Mesothelial cell of epicardium (in vitro differentiated cells): Measurements from ENCODE around the gene TMEM143. TPM values are rescaled to one million over a fixed set of nuclear protein-coding genes. Genes with fewer than 3 reads are reported as not detected.
"Not testable (repeated sequence)": the region's sequence is repeated elsewhere in the genome, so short reads cannot be mapped to it uniquely, and the experiment has no call there.

Experiments
- DNase-seq, 2 experiments: peaks; one replicate each; pipeline ENCODE4 v3.0.0; 2021; ENCODE audit warnings: low spot score in 2 of 2; ENCODE audit not compliant: unreplicated experiment in 2 of 2
- H3K27ac Mint-ChIP-seq: 2 replicates; pipeline ENCODE4 v1.8.0; 2021; ENCODE audit warnings: mixed read lengths
- H3K27me3 Mint-ChIP-seq: 2 replicates; pipeline ENCODE4 v1.8.0; 2021; ENCODE audit warnings: low read depth, mixed read lengths
- H3K36me3 Mint-ChIP-seq: 2 replicates; pipeline ENCODE4 v1.8.0; 2021; ENCODE audit warnings: mixed read lengths
- H3K4me1 Mint-ChIP-seq: 2 replicates; pipeline ENCODE4 v1.8.0; 2021; ENCODE audit warnings: mixed read lengths
- H3K4me3 Mint-ChIP-seq: 2 replicates; pipeline ENCODE4 v1.8.0; 2021; ENCODE audit warnings: mild to moderate bottlenecking, moderate library complexity, mixed read lengths
- H3K9me3 Mint-ChIP-seq: 2 replicates; pipeline ENCODE4 v1.8.0; 2021; ENCODE audit warnings: mixed read lengths
- CTCF ChIP-seq: fragments of 200-600 bp; sonication (generic); IDR thresholded peaks from one replicate; pipeline ENCODE4 v1.5.0; 2021; ENCODE audit warnings: antibody characterized with exemption; ENCODE audit not compliant: unreplicated experiment
- total RNA-seq: library from RNA; stranded (reverse); gene quantifications from 3 replicates; pipeline ENCODE4 v1.2.1, GENCODE V29; 2021

Gene TMEM143
- total RNA-seq, 1 donor from 2014 or later, result 11.7 TPM

DNA sequence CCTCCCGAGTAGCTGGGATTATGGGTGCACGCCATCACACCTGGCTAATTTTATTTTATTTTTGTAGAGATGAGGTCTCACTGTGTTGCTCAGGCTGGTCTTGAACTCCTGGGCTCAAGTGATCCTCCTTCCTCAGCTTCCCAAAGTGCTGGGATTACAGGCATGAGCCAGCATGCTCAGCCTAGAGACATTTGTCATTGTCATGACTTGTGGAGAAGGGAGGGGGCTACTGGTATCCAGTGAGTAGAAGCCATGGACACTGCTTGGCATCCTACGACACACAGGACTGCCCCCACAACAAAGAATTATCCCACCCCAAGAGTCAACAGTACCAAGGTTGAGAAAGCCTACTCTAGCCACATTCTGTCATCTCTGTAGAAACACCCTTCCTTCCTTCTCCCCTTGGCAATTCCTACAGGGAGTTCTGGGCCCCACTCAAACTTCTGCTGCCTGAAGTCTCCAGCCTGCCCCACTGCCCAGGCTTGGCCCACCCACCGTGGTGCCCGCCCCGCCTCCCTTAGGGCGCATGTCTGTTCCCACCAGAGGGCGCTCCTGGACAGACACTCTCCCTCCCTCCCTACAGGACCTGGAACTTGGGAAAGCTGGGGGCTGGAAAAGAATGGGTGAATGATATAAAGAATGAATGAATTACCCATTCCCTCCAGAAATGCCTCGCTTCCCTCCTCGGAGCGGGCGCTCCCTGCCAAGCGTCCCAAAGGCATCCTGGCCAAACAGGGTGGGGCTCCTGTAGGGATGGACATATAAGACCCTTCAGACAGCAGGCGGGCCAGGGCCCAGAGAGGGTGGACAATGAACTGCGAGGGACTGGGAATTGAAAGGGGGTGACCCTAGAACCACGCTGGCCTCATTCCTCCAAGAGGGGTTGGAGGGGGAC, 43.8 kb downstream of the TMEM143 start:
- Mint-ChIP-seq H3K9me3 (no peaks in the 10 kb centered on the region), H3K4me3 (peak overlapping the region; percentile 84), H3K27ac (peak overlapping the region; percentile 76), H3K36me3 (no peaks in the 10 kb centered on the region), H3K4me1 (peaks cover 37% of the 10 kb centered on the region), H3K27me3 (no peaks in the 10 kb centered on the region)
- peak; percentile 68 for TF ChIP-seq CTCF
- DNase-seq, result peak; percentile 66 to 87

- Mint-ChIP-seq H3K27ac (no peak overlapping the region), H3K36me3 (no peaks in the 10 kb centered on the region), H3K27me3 (no peaks in the 10 kb centered on the region), H3K4me3 (no peak overlapping the region), H3K4me1 (peaks cover 30% of the 10 kb centered on the region), H3K9me3 (no peaks in the 10 kb centered on the region)
- DNase-seq, result no peak
- TF ChIP-seq CTCF, result no peak
These were observed 45.3 kb downstream of the TMEM143 start for GRCh38 chr19:48318286-48318987.

GRCh38 chr19:48317708-48317960, 46.1 kb downstream of the TMEM143 start:
- not testable (repeated sequence) for H3K27ac Mint-ChIP-seq, H3K27me3 Mint-ChIP-seq, H3K4me3 Mint-ChIP-seq, DNase-seq, H3K36me3 Mint-ChIP-seq, H3K9me3 Mint-ChIP-seq
- peaks cover 25% of the 10 kb centered on the region for H3K4me1 Mint-ChIP-seq

- H3K36me3 Mint-ChIP-seq, result no peaks in the 10 kb centered on the region
- no peaks in the 10 kb centered on the region for H3K27me3 Mint-ChIP-seq
- peaks cover 13% of the 10 kb centered on the region for H3K4me1 Mint-ChIP-seq
- no peak overlapping the region for H3K27ac Mint-ChIP-seq
- H3K4me3 Mint-ChIP-seq, result no peak overlapping the region
- DNase-seq, result no peak
- no peak for TF ChIP-seq CTCF
- H3K9me3 Mint-ChIP-seq, result no peaks in the 10 kb centered on the region
These were observed 48.0 kb downstream of the TMEM143 start for GRCh38 chr19:48315712-48316111.

DNA sequence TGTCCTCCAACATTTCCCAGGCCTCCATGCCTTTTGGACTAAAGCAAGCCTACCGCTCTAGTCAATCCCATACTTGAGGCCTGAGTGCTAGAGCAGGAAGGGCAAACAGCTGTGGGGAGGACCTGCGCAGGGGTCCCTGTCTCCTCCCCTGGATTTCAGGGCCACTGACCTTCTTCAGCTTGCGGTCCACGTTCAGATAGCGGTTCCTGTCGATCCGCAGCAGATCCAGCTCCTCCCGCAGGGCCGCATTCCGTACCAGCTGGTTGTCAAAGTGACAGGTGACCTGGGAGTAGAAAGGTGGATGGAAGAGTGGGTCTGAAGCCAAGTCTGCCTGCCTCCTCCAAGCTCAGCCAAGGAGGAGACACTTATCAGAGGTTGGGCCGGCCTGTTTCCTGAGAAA, 52.4 kb downstream of the TMEM143 start:
- H3K4me3 Mint-ChIP-seq, result no peak overlapping the region
- H3K27ac Mint-ChIP-seq, result no peak overlapping the region
- H3K4me1 Mint-ChIP-seq, result peaks cover 10% of the 10 kb centered on the region
- TF ChIP-seq CTCF, result no peak
- no peaks in the 10 kb centered on the region for H3K36me3 Mint-ChIP-seq
- no peaks in the 10 kb centered on the region for H3K9me3 Mint-ChIP-seq
- no peak for DNase-seq
- no peaks in the 10 kb centered on the region for H3K27me3 Mint-ChIP-seq

GRCh38 chr19:48310227-48310626, 53.5 kb downstream of the TMEM143 start:
- Mint-ChIP-seq H3K27me3 (no peaks in the 10 kb centered on the region), H3K4me3 (no peak overlapping the region), H3K27ac (no peak overlapping the region), H3K4me1 (peaks cover 10% of the 10 kb centered on the region), H3K36me3 (no peaks in the 10 kb centered on the region), H3K9me3 (no peaks in the 10 kb centered on the region)
- no peak for TF ChIP-seq CTCF
- DNase-seq, result no peak

DNA sequence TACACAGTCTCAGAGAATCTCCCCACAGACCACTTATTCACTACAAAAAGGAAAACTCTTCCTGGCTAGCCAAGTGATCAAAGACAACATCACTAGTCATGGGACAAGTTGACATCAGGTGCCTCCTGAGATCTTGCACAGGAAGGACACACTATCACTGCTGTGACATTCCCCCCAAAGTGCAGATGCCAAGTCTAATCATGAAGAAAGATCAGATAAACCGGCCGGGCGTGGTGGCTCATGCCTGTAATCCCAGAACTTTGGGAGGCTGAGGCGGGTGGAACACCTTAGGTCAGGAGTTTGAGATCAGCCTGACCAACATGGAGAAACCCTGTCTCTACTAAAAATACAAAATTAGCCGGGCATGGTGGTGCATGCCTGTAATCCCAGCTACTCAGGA, 54.0 kb downstream of the TMEM143 start:
- peaks cover 10% of the 10 kb centered on the region for H3K4me1 Mint-ChIP-seq
- H3K4me3 Mint-ChIP-seq, H3K9me3 Mint-ChIP-seq, H3K27ac Mint-ChIP-seq, DNase-seq, H3K27me3 Mint-ChIP-seq, H3K36me3 Mint-ChIP-seq: not testable (repeated sequence)
